ENCODE measurements around the gene NR6A1.

- no peak for TF ChIP-seq CTCF (IDR thresholded peaks at IDR 0.05)
- no peak for TF ChIP-seq POLR2A (IDR thresholded peaks at IDR 0.05)
- no peak for TF ChIP-seq EP300 (IDR thresholded peaks at IDR 0.05)
Measured at GRCh38 chr9:124531115-124531514, 240.0 kb downstream of the NR6A1 start.
